GM12801 (cell line): ENCODE data around the gene PSMB9.

Experiments
- TF ChIP-seq, protein P1 (sequence below): IDR thresholded peaks from one replicate; pipeline ENCODE4 v1.5.1; 2011; ENCODE audit warnings: control low read depth; ENCODE audit not compliant: insufficient read length; ENCODE audit errors: extremely low read depth

Gene PSMB9

DNA sequence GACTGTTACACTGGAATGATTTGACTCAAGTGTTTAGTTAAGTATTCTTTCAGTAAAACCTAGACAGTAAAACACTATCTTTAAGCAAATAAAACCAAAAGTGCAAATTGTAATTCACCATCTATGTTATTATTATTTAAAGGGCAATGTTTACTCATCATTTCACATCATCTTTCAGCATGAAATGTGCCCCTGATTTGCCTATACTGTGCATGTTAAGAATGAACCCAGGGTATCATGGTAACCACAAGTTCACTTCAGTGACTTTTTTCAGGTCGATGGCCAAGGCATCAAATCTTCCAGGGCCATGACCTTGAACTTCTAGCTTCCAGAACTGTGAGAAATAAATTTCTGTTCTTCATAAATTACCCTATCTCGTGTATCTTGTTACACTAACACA is 35.1 kb upstream of the PSMB9 start:
- TF ChIP-seq, protein P1, sequence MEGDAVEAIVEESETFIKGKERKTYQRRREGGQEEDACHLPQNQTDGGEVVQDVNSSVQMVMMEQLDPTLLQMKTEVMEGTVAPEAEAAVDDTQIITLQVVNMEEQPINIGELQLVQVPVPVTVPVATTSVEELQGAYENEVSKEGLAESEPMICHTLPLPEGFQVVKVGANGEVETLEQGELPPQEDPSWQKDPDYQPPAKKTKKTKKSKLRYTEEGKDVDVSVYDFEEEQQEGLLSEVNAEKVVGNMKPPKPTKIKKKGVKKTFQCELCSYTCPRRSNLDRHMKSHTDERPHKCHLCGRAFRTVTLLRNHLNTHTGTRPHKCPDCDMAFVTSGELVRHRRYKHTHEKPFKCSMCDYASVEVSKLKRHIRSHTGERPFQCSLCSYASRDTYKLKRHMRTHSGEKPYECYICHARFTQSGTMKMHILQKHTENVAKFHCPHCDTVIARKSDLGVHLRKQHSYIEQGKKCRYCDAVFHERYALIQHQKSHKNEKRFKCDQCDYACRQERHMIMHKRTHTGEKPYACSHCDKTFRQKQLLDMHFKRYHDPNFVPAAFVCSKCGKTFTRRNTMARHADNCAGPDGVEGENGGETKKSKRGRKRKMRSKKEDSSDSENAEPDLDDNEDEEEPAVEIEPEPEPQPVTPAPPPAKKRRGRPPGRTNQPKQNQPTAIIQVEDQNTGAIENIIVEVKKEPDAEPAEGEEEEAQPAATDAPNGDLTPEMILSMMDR, result no peak

DNA sequence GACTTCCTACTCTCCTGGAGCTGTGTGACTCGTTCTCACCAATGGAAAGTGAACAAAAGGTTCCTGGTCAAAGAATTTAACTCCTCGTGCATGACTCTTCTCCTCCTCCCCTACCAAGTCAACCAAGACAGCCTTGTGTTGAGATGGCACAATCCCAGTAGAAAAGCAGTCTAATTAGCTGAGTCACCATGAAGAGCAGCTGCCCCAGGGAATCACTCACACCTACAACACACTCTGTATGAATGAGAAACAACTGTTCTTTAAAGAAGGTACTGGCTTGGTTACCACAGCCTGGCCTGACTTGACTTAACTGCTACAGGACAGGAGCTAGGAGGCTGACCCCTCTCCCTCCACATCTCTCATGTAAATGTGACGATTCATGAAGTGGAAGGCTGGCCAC is 34.3 kb upstream of the PSMB9 start:
- TF ChIP-seq, protein P1, result no peak

GRCh38 chr6:32825966-32826365 is 28.0 kb upstream of the PSMB9 start:
- TF ChIP-seq, protein P1, result no peak

GRCh38 chr6:32827025-32827424 is 27.0 kb upstream of the PSMB9 start:
- TF ChIP-seq, protein P1, result no peak

DNA sequence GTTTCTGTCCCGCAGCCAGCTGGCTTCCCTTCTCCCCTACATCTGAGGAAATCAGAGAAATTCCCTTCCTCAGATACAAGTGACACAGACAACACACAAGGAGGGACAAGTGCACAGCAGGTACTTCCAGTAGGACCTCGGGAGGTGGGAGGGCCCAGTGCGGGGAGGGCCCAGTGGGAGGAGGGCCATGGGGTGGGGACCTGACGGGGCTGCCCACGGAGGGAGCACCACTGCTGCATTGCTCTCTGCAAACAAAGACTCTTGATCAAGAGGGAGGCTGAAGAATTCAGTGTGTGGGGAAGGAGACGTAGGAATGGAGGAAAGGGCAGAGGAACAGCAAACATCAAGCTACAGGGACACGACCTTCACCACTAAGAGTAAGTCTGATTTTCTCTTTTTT is 24.5 kb upstream of the PSMB9 start:
- TF ChIP-seq, protein P1, result no peak

DNA sequence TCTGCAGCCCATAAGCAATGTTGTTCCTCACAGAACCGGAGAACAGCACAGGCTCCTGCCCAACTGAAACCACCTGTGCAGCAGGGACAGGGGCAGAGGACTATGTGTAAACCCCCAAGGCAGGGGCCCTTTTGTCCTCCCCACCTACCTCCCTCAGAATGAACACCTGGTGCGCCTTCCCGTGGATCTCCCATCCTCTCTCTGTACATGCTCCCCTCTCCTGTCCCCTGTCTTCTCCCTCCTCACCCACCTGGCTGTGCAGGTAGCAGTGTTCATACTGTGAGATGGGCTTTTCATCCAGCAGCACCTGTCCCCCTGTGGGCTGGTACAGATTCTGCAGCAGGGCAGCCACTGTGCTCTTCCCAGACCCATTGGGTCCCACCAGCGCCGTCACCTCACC is 24.0 kb upstream of the PSMB9 start:
- TF ChIP-seq, protein P1, result no peak

GRCh38 chr6:32830936-32831335 is 23.1 kb upstream of the PSMB9 start:
- TF ChIP-seq, protein P1, result no peak

DNA sequence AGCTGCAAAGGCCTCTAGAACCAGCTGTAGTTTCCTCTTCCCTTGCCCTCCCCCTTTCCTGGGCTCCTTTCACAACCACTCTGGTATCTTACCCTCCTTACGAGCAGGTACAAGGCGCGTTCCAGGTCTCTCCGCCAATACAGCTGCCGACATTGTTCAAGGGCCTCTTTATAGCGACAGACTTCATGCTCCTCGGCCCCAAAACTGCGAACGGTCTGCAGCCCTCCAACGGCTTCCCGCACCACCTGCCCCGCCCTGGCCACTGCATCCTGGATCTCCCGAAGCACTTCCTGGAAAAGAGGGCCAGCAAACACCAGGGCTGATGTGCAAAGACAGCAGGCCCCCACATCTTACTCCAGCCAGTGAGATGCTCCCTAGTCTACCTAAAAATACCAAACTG is 21.5 kb upstream of the PSMB9 start:
- TF ChIP-seq, protein P1, result no peak
